Loucy (cell line): ENCODE measurements around the gene MEX3B.
A peak's percentile ranks its signal among the peaks of the same experiment; 100 is the strongest.

Experiments used
- H2AFZ ChIP-seq: fragments of 200-600 bp; sonication (generic); 2 replicates; pipeline ENCODE4 v1.6.0; 2016; ENCODE audit warnings: antibody characterized with exemption, mild to moderate bottlenecking, low read length, moderate library complexity
- H3F3A ChIP-seq: fragments of 200-600 bp; 2 replicates; pipeline ENCODE4 v1.6.0; 2016; ENCODE audit warnings: antibody characterized with exemption, low read depth, mild to moderate bottlenecking
- H3K27me3 ChIP-seq: fragments of 200-600 bp; sonication (generic); 2 replicates; pipeline ENCODE4 v1.6.1; 2014; ENCODE audit warnings: low read length, mild to moderate bottlenecking; ENCODE audit not compliant: insufficient read depth, poor library complexity, severe bottlenecking
- H3K36me3 ChIP-seq: fragments of 200-600 bp; sonication (generic); 2 replicates; pipeline ENCODE4 v1.6.1; 2016; ENCODE audit warnings: low read length; ENCODE audit not compliant: insufficient read depth
- H3K4me1 ChIP-seq: fragments of 200-600 bp; sonication (generic); 2 replicates; pipeline ENCODE4 v1.5.1; 2014; ENCODE audit warnings: low read length, mild to moderate bottlenecking; ENCODE audit not compliant: insufficient read depth, poor library complexity, severe bottlenecking
- H3K4me2 ChIP-seq: fragments of 200-600 bp; sonication (generic); 2 replicates; pipeline ENCODE4 v1.6.0; 2014; ENCODE audit warnings: antibody characterized with exemption, low read length, low read depth, mild to moderate bottlenecking; ENCODE audit not compliant: poor library complexity, severe bottlenecking
- H3K4me3 ChIP-seq: fragments of 200-600 bp; sonication (generic); 2 replicates; pipeline ENCODE4 v1.5.1; 2014; ENCODE audit warnings: low read length, mild to moderate bottlenecking, mixed read lengths; ENCODE audit not compliant: poor library complexity, severe bottlenecking
- H3K79me2 ChIP-seq: fragments of 200-600 bp; sonication (generic); 2 replicates; pipeline ENCODE4 v1.6.1; 2014; ENCODE audit warnings: low read length; ENCODE audit not compliant: insufficient read depth
- H3K9ac ChIP-seq: fragments of 200-600 bp; sonication (generic); 2 replicates; pipeline ENCODE4 v1.6.0; 2014; ENCODE audit warnings: mild to moderate bottlenecking, low read depth, low read length, moderate library complexity; ENCODE audit not compliant: poor library complexity, severe bottlenecking
- H3K9me2 ChIP-seq: fragments of 200-600 bp; sonication (generic); replicated peaks from 2 replicates; pipeline ENCODE4 v1.6.1; 2016; ENCODE audit warnings: low read depth, low read length, mixed read lengths
- H3K9me3 ChIP-seq: fragments of 200-600 bp; sonication (generic); 2 replicates; pipeline ENCODE4 v1.6.1; 2014; ENCODE audit warnings: mild to moderate bottlenecking, antibody characterized with exemption, low read length, low read depth; ENCODE audit not compliant: insufficient read depth
- H4K20me1 ChIP-seq: fragments of 200-600 bp; sonication (generic); 2 replicates; pipeline ENCODE4 v1.6.0; 2014; ENCODE audit warnings: antibody characterized with exemption, low read length, mild to moderate bottlenecking; ENCODE audit not compliant: insufficient read depth, poor library complexity, severe bottlenecking
- CTCF ChIP-seq: fragments of 200-600 bp; sonication (generic); conservative IDR thresholded peaks from 2 replicates; pipeline ENCODE4 v1.5.1; 2014; ENCODE audit warnings: mild to moderate bottlenecking, antibody characterized with exemption, low read length
- EZH2phosphoT487 ChIP-seq: fragments of 200-600 bp; IDR thresholded peaks from 2 replicates; pipeline ENCODE4 v1.6.1; 2018; ENCODE audit warnings: antibody characterized with exemption, mild to moderate bottlenecking, moderate library complexity, borderline replicate concordance

MEX3B gene

GRCh38 chr15:82051664-82052063 is 5.8 kb upstream of the MEX3B start:
- Histone ChIP-seq H3K4me3 (no peak overlapping the region), H4K20me1 (no peaks in the 10 kb centered on the region), H3K9me3 (no peaks in the 10 kb centered on the region), H3K9ac (no peak overlapping the region), H3K4me1 (peaks cover 7% of the 10 kb centered on the region), H3K27me3 (no peaks in the 10 kb centered on the region), H3K4me2 (no peak overlapping the region), H3K79me2 (no peaks in the 10 kb centered on the region), H3K36me3 (no peaks in the 10 kb centered on the region), H3K9me2 (no peaks in the 10 kb centered on the region), H3F3A (no peaks in the 10 kb centered on the region), H2AFZ (no peak overlapping the region)
- TF ChIP-seq CTCF: no peak
- no peak for TF ChIP-seq EZH2phosphoT487

- Histone ChIP-seq H3F3A (no peaks in the 10 kb centered on the region), H3K79me2 (peaks cover 20% of the 10 kb centered on the region), H3K27me3 (no peaks in the 10 kb centered on the region), H3K4me1 (peaks cover 15% of the 10 kb centered on the region), H3K4me3 (no peak overlapping the region), H4K20me1 (peaks cover 11% of the 10 kb centered on the region), H3K4me2 (no peak overlapping the region), H2AFZ (no peak overlapping the region), H3K9me3 (no peaks in the 10 kb centered on the region), H3K9me2 (no peaks in the 10 kb centered on the region), H3K36me3 (no peaks in the 10 kb centered on the region), H3K9ac (no peak overlapping the region)
- no peak for TF ChIP-seq CTCF
- no peak for TF ChIP-seq EZH2phosphoT487
Observed at GRCh38 chr15:82048811-82049210, 3.0 kb upstream of the MEX3B start.

DNA sequence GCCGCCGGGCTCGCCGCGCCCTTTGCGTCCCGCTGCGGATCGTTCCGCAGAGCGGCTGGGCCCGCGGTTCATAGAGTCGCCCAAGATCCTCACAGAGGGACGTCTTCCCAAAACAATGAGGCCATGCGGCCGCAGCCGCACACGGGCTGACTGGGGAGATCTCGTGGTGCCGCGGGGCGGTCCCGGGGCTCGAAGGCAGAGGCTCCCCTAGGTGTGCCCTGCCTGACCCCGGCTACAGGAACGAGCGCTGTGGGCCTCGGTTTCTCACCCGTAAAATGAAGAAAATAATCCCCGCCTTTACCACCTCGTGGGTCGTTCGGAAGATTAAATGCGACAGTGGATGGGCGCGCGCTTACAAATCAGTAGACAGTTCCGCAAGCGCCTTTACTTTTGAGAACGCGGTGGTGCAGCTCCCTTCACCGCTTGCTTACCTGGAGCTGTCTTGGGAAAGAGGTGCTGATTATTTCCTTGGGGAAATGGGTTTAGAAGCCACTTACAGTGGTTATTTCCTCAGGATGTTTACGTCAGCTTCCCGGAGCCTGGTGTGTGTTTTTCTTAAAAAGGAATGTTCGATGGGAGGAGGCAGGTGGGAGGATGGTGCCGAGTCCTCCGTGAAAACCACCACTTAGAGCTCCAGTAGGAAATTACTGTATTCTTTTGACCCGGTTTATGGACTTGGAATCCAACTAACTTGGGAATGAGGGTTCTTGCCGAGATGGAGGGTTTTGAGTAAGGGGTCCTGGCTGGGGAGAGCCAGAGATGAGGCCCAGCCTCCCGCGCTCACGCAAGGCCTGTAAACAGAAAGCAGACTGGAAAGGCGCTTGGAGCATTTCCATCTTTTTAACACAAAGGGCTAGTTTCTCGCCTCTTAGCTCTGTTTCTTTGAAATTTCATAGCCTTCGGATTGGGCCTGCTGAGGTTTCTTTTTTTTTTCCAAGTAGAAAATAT is 1.9 kb upstream of the MEX3B start:
- H3K9ac ChIP-seq: peak overlapping the region; percentile 73

More for the DNA sequence above, 1.9 kb upstream of the MEX3B start:
- Histone ChIP-seq H3K4me2 (peak overlapping the region; percentile 79), H2AFZ (peak overlapping the region; percentile 93), H3K27me3 (no peaks in the 10 kb centered on the region), H3K36me3 (no peaks in the 10 kb centered on the region), H3K79me2 (peaks cover 31% of the 10 kb centered on the region), H3F3A (no peaks in the 10 kb centered on the region), H4K20me1 (peaks cover 21% of the 10 kb centered on the region), H3K4me1 (peaks cover 16% of the 10 kb centered on the region), H3K4me3 (peak overlapping the region; percentile 76), H3K9me3 (no peaks in the 10 kb centered on the region), H3K9me2 (no peaks in the 10 kb centered on the region)
- no peak for TF ChIP-seq EZH2phosphoT487
- no peak for TF ChIP-seq CTCF
